ENCODE measurements around the gene UPK3BL1.
"Not testable (repeated sequence)": the region's sequence is repeated elsewhere in the genome, so short reads cannot be mapped to it uniquely, and the experiment has no call there.

Gene UPK3BL1

DNA sequence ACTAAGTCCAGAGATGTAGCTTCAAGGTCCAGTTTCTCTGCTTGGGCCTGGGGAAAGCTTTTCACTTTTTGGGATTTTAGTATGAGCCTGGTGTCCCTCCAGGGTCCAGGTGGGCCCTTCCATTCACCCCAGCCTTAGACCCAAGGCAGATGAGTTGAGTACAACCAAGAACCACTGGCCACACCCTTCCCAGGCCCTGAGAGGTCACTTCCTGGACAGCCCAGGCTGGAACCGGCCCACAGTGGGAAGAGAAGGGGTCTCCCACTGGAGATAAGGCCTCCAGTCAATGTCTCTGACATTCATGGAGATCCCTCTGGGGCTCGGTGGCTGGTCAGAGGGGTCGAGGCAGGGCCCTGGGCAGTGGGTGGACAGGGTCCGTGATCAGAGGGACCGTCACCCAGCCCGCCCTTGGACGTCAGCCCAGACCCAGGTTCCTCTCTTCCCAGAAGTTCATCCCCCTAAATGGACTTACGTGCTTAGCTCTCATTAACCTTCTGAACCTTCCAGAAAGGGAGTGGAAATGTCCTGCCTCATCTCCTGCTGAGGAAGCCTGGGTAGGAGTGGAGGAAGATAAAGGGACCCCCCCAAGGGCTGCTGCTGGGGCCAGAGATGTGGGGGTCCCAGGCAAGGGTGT is 15.2 kb downstream of the UPK3BL1 start:
- DNase-seq = not testable (repeated sequence)

DNA sequence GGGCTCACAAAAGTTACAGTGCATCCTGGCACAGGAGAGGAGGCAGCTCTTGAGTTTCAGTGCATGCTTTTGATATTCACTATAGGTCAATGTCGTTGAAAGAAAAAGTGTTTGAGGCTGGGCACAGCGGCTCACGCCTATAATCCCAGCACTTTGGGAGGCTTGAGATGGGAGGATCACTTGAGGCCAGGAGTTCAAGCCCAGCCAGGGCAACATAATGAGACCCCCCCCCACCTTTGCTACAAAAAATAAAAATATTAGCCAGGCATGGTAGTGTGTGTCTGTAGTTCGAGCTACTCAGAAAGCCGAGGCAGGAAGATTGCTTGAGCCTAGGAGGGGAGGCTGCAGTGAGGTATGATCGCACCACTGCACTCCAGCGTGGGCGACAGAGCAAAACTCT is 24.5 kb downstream of the UPK3BL1 start:
- DNase-seq = not testable (repeated sequence)

DNA sequence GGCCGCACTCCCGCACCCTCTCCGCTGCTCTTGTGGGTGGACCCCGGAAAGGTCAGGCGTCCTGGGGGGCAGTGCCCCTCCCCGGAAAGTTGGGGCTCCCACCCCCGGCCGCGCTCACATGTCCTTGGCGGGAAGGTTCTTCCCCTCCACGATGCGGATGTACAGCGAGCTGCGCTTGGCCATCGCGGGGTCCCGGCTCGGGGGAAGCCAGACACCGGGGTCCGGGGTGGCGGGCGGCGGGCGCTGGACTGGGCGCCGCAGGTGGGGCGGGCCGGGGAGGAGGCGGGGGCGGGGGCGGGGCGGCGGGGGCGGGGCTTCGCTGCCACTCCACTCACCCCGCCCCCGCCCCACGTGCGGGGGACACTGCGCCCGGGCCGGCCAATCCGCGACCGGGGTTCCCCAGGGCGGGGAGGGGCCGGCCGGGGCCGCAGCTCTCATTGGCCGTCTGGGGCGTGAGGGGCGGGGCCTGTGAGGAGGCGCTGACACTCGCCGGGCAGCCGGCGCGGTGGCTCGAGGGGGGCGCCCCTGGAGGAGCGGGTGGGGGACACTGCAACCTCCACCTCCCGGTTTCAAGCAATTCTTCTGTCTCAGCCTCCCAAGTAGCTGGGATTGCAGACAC is 26.0 kb downstream of the UPK3BL1 start, which contains the start of gene RASA4:
RASA4 (minus strand) TSS at position 250 of the 619 bp plus-strand sequence; CDS start at position 183, 67 bp downstream.
- DNase-seq = not testable (repeated sequence)

DNA sequence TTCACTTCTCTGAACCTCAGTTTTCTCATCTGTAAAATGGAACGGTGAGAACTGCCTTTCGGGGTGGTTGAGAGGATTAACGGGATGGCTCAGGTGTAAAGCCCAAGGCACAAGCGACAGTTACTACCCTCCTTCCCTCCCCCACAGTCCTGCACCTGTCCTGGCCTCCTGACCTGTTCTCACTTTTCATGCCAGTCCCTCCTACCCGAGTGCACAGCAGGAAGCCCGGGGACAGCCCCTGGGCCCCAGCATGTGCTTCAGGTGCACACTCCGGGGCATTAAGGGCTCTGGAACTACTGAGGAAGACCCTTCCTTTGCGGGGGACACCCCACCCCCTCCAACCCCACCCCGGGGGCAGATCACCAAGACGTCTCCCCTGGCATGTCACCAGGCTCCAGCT is 26.7 kb downstream of the UPK3BL1 start:
- not testable (repeated sequence) for DNase-seq

DNA sequence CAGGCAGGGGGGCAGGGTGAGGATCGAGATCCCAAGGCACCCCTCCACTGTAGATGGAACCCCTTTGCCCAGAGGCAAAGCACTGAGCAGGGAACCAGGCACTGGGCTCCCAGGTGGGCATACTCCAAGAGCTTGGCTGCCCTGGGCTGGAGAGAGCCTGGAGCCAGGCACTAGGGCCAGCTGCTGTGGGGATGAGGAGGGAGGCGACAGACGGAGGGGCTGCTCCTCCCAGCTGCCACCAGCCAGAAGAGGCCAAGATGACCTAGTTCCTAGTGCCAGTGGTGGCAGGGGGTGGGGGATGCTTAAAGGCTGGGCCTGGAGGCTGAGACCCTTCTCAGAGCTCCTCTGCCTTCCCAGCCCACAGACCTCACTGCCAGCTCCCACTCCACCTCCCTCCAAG is 27.7 kb downstream of the UPK3BL1 start:
- DNase-seq = not testable (repeated sequence)

DNA sequence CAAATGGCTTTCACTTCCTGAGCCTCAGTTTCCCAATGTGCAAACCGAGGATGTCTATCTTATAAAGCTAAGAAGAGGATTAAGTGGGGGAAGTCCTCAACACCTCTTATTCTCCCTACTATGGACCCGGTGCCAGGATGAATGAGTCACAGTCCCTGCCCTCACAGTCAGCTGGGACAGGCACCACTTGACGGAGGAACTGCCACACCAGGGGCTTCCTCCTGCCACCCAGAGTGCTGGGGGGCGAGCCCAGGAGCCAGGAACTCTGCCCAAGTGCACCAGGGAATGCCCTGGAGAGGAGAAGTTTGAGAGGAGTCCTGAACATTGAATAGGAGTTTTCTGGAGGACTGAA is 28.3 kb downstream of the UPK3BL1 start:
- DNase-seq = not testable (repeated sequence)

DNA sequence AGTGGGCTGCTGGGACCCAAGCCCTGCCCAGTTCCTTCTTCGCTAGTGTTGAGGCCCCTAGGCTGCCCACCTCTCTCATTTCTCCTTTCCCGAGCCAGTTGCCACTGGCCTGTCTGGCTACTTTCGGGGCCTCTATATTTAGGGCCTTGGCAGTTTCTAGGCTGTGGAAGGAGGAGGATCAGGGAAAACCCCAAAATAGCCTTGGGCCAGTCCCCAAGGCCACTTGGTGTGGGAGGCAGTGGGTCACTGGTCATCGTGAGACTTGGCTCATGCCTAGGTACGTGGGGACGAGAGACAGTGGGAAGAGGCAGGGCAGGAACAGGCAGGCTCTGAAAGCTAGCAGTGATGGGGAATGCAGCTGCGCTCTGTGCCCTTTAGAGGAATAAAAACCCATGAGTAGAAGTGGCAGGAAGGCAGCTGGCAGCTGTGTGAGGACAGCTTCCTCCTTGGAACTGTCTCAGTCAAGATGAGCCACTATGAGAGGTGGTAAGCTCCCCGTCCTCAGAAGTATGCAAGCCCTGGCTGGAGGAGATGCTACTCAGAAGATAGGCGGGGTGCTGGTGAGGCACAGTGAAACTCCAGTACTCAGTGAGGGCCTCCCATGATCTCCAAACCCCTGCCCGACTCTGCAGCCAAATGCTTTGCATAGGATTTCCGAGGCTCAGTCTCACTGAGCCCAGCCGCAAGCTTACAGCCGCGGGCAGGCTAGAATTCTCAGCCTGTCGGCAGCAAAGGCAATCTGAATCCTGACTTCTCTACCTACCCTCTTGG is 28.8 kb downstream of the UPK3BL1 start:
- not testable (repeated sequence) for DNase-seq

DNA sequence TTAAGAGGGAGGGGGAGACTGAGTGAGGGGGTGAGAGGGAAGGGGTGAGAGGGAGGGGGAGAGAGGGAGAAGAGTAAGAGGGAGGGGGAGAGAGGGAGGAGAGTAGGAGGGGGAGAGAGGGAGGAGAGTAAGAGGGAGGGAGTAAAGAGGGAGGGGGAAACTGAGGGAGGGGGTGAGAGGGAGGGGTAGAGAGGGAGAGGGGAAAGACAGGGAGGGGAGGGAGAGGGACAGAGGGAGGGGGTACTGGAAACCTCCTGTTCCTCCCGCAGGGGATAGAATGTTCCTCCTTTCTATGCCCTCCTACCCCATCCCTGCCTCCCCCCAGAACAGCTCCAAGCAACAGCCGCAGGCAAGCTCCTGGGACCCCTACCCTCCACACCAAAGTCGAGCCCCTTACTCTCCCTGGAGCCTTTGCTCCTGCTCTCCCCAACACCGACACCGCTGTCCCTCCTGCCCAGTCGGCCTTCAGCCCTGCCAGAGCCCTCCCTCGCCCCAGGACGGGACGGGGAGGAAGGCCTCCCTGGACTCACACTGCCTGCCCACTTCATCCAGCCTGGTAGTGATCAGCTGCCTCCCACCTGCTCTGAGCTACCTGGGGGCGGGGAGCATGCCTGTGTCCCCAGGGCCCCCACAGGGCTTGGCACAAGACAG is 30.8 kb downstream of the UPK3BL1 start:
- not testable (repeated sequence) for DNase-seq

DNA sequence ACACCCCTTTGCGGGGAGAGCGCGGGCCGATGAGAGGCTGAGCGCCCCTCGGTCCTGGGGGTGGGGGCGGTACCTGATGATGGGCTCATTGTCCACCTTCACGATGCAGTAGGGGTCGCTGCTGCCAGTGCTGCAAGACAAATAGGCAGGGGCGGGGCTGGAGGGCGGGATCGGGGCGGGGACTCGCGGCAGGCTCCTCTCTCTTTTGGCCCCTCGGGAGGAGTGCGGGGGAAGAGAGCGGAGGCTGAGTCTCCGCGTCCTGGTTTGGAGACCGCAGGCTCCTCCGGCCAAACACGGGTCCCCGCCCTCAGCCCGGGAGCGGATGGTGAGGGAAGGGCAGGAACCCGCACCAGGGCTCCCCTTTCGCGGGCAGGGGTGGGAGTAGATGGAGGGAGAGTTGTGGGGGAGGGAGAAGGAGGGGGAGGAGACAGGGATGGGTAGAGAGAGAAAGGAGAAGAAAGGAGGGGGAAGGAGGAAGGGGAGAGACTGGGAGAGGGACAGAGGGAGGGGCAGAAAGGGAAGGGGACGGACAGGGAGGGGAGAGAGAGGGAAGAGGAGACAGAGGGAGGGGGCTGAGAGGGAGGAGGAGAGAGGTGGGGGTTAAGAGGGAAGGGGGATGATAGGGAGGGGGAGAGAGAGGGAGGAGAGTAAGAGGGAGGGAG is 31.4 kb downstream of the UPK3BL1 start:
- not testable (repeated sequence) for DNase-seq

DNA sequence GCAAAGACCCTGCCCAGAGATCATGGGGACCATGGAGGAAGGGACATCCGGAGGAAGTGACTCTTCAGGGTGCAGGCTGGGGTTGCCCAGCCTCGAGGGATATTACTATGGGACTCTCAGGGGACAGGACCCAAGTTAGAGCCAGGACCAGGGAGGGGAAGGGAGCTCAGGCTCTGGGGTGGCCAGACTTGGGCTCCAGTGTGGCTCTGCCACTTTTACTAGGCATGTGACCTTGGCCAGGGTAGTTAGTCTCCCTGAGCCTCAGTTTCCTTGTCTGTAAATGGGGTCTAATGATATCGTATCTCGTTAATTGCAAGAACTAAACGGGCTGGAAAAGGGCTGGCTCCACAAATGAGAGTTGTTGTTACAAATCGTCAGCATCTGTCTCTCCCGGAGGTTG is 32.1 kb downstream of the UPK3BL1 start:
- not testable (repeated sequence) for DNase-seq

DNA sequence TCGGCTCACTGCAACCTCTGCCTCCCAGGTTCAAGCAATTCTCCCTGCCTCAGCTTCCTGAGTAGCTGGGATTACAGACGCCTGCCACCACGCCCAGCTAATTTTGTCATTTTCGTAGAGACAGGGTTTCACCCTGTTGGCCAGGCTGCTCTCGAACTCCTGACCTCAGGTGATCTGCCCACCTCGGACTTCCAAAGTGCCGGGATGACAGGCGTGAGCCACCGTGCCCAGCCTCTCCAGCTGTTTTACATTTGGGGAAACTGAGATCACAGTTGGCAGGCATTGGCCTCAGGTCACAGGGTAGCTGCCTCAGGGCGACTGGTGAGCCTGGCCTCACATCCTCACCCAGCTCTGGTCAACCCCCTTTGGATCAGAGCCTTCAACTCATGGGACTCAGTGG is 32.9 kb downstream of the UPK3BL1 start:
- not testable (repeated sequence) for DNase-seq

DNA sequence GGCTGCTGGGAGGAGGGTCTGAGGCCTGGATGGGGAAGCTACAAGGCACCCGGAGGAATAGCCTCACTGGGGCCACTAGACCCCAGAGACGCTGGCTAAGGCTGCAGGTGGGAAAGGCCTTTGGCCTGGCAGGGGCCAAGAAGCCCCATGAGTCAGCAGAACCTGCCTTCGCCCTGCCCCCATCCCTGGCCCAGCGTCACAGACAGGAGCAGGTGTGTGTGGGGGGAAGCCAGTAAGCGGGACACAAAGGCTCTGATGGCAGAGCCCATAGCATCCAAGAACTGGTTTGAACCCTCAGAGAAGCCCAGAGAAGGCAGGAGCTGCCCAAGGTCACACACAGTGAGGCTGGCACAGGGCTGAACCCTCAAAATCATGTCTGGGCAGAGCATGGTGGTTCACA is 35.7 kb downstream of the UPK3BL1 start:
- not testable (repeated sequence) for DNase-seq

DNA sequence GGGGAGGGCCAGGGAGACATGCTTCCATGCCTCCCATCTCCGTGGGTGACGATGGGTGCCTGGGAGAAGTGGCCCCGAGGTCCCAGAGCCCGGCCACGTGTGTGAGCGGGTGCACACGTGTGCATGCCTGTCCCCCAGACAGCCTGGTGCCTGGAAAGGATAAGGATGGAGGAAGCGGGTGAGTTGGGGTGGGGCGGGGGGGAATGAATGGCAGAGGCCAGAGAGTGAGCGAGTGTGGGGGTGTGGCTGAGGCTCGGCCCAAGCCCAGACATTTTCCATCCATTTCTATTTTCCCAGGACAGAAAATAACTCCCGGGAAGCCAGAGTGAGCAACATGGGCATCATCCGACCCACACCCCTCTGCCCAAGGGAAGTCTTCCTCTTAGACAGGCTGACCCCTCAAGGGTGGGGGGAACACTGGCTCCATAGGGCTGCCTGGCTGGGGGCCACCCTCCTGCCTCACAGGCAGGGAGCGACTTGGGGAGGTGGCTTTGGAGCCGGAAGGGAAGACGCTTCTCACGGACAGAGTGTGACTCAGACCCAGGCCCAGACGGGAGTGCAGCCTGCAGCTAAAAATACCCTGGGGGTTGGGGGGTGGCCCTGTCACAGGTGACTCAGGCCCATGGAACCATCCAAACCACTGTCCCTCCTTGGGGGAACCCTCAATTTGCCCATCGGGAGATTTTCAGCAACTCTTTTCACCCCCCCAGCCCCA is 38.0 kb downstream of the UPK3BL1 start:
- DNase-seq = not testable (repeated sequence)

DNA sequence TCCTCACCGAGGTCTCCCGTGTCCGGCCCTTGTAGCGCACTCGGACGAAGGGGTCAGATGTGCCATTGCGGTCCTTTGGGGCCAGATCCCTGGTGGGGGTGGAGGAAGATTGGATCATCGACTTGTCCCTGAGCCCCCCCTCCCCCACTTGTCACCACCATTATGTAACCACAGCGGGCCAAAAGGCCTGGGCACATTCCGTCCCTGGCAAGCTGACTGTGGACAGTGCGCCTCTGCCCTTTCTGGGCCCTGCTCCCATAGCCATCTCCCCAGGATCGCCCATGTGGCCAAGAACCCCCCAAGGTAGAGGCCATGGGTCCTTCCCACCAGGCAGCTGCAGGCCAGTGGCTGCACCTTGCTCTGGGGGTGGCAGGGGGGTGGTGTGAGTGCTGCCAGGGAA is 40.3 kb downstream of the UPK3BL1 start:
- DNase-seq = not testable (repeated sequence)

DNA sequence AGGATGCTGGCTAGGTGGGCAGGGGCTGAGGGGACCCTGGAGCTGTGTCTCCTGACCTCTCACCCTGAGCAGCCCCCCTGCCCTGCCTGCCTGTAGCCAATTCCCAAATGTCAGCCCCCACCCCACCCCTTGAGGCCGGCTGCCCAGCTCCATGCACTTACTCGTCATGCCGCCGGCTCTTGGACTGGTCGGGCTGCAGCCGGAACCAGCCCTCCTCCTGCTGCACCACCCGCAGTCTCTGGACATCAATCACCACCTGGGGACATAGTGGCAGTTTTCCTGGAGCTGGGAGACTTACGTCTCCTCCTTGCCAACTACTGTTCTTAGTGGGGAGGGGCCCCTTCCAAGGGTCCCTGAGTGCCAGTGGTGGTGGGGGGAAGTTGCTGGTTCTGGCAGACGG is 42.9 kb downstream of the UPK3BL1 start:
- DNase-seq = not testable (repeated sequence)

DNA sequence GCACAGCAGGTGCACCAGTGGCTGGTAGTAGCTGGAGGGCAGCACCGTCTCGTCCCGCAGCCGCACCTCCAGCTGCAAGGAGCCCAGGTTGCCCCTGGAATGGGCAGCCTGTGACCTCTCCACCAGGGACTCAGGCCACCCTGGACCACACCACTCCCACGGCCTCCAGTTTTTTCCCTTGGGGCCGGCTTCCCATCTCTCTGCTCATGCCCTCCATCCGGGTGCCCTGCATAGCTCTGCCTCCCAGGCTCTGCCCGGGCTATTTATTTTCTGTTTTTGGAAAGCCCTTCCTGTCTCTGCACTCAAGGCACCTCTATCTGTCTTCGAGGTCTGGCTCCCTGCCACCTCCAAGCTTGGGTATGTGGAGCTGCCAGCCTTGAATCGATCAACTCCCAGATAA is 46.6 kb downstream of the UPK3BL1 start:
- DNase-seq = not testable (repeated sequence)

DNA sequence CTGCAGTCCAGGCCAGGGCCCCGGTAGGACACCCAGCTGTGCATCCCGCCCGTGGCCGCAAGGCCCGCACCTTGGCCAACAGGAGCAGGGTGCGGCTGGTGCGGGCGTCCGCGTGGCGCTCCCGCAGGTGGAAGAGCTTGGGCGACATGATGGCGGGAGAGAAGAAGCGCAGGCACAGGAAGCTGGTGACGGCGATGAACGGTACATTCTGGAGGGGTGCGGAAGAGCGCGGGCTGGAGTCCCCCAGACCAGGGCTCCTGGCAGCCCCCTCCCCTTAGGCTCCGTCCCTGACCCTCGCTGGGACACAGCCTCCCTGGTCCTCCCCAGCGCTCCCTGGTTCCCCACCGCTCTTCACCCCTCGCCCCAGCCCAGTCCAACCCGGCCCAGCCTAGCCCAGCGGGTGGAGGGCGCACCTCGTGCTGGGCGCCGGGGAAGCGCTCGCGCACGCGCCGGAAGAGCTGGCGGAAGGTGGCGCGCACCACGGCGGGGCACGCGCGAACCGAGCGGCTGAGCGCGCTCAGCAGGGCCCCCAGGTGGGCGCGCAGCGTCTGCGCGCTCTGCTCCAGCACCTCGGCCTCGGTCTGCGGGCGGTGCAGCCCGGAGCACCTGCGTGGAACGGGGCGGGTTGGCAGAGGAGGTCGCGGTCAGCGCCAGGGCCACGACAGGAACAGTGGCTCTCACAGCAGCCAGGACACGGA is 48.8 kb downstream of the UPK3BL1 start:
- not testable (repeated sequence) for DNase-seq

DNA sequence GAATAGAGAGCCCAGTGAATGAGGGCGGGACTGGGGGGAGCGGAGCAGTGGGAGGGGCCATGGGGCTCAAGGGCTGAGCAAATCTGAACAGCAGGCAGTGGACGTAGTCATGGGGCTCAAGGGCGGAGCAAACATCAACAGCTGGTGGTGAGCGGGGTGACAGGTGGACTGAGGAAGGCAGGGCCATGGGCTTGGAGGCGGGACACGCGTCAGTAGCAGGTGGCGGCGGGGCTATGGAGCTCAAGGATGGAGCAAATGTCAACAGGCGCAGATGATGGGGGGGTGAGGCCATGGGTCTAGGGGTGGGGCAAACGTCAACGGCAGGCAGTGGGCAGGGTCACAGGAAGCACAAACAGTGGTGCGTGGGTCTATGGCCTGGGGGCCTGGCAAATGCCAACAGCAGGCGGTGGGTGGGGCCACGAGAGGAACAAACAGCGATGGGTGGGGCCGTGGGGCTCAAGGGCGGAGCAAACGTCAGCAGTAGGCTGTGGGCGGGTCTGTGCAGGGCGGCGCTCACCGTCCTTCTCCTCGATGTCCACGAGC is 50.0 kb downstream of the UPK3BL1 start:
- not testable (repeated sequence) for DNase-seq

DNA sequence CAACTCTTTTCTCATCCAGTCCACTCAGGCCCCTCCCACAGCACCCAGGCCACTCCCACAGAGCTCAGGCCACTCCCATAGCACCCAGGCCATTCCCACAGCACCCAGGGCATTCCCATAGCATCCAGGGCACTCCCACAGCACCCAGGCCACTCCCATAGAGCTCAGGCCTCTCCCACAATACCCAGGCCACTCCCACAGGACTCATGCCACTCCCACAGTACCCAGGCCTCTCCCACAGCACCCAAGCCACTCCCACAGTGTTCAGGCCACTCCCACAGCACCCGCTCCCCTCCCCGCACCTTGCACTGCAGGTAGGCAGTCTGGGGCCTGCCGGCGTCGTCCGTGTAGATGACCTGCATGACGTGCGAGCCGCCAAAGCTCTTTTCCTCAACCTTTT is 52.7 kb downstream of the UPK3BL1 start:
- DNase-seq = not testable (repeated sequence)

Data from NCI-H1930 (cell line).